ENCODE data around the gene NMT2. TPM values are rescaled to one million over a fixed set of nuclear protein-coding genes. Genes with fewer than 3 reads are reported as not detected.

Gene NMT2
- total and polyA plus RNA-seq, 2 of the 4 experiments (the other 2 are of a cell fraction), result 18.7 to 41.0 TPM

DNA sequence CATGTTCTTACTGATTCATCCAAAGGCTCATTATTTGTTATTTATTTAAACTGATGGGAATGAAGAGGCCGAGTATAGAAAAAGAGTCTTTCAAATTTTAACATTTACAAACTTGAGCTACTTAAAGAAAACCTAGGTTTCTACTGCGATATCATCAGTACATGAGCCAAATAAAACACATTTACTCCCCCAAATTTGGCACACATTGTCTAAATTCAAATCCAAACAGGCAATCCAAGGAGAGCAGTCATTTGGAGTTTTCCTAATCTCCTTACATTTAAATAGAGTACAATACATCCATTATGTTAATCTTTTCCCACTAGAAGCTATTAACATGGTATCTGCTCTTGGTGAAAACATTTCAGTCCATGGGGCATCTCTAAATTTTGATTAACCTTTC, 2.2 kb downstream of the NMT2 start:
- BruUV-seq (replicated peaks), result no TSS peak
- ChIA-PET POLR2A (ENCODE audit: unreplicated experiment) (no interaction called here), CTCF (no interaction called here)
- Histone ChIP-seq H2BK15ac (ENCODE audit: low read depth, low read length) (no peak overlapping the region), H2BK5ac (ENCODE audit: low read depth, low read length, poor library complexity, severe bottlenecking) (no peak overlapping the region), H3K9me1 (ENCODE audit: insufficient read depth, low read length) (peaks cover 3% of the 10 kb centered on the region; the same call in 1 of the 2 replicates), H3K18ac (ENCODE audit: low read depth, low read length) (no peak overlapping the region), H2AK9ac (replicated peaks; ENCODE audit: low read depth, low read length, poor library complexity) (no peak overlapping the region), H2AFZ (replicated peaks; ENCODE audit: low read length, poor library complexity) (no peak overlapping the region), H3K27ac (ENCODE audit: insufficient read depth, low read length) (no peak overlapping the region), H3K14ac (replicated peaks; ENCODE audit: low read depth, low read length) (peak overlapping the region; percentile 61; the same call in 1 of the 2 replicates), H3K27me3 (ENCODE audit: control insufficient read depth, insufficient read depth, low read length) (no peaks in the 10 kb centered on the region), H3K36me3 (ENCODE audit: control insufficient read depth, insufficient read depth, low read length) (no peaks in the 10 kb centered on the region), H3K9ac (ENCODE audit: low read depth, low read length) (no peak overlapping the region), H3K9me3 (ENCODE audit: control insufficient read depth, insufficient read depth, low read length) (no peaks in the 10 kb centered on the region), H2BK120ac (ENCODE audit: low read depth, low read length) (no peak overlapping the region), H3K23ac (ENCODE audit: low read depth, low read length) (0 out of 2 replicates have a peak overlapping the region, but pooled peaks have one; percentile 73), H3K4me1 (ENCODE audit: control insufficient read depth, insufficient read depth, low read length) (peaks cover 11% of the 10 kb centered on the region), H4K5ac (ENCODE audit: low read depth, low read length) (no peak overlapping the region), H3K4me2 (ENCODE audit: low read depth, low read length) (no peak overlapping the region; the same call in 1 of the 2 replicates), H2BK20ac (ENCODE audit: low read depth, low read length) (no peak overlapping the region), H3K4me3 (ENCODE audit: insufficient read depth, low read depth, low read length) (no peak overlapping the region), H3K56ac (ENCODE audit: extremely low read depth, insufficient read depth, low read length) (no peak overlapping the region), H2AK5ac (ENCODE audit: low read depth, low read length) (no peak overlapping the region), H4K8ac (ENCODE audit: low read depth in 2 of 2, low read length in 2 of 2) (no peak overlapping the region), H3K4ac (ENCODE audit: low read depth, low read length) (no peak overlapping the region), H4K20me1 (ENCODE audit: insufficient read depth, low read length) (peaks cover 10% of the 10 kb centered on the region; the same call in 1 of the 2 replicates), H3K79me1 (ENCODE audit: low read depth in 1 of 2, low read length in 2 of 2) (peaks cover 16 to 37% of the 10 kb centered on the region in 2 experiments), H4K91ac (ENCODE audit: insufficient read depth, low read depth, low read length) (no peak overlapping the region)
- ATAC-seq (ENCODE audit: low read depth), result no peak
- WGBS, 2 experiments (ENCODE audit: extremely low coverage in 2 of 2, insufficient read length in 1 of 2), result 60% methylated on average over 1 of the region's 2 CpGs; no CpG with 5 or more reads in 1 of the 2 experiments
- DNase-seq, result peak; percentile 31
- intact Hi-C loops (cut with micrococcal nuclease) (loop anchor here (2.0 kb wide), 1 partner anchor 204 kb away; the partner anchor contains the start of gene FAM171A1), in situ Hi-C loops (cut with MboI; ENCODE audit: low sequenced_read_pairs) (no loop called here), dilution Hi-C loops (cut with HindIII; ENCODE audit: low sequenced_read_pairs, unreplicated experiment) (no loop called here)
- TF ChIP-seq MAZ (IDR thresholded peaks at IDR 0.05; ENCODE audit: borderline replicate concordance, low read depth, low read length) (no peak), CEBPB (IDR thresholded peaks at IDR 0.05; ENCODE audit: low read depth, low read length) (no peak), MXI1 (IDR thresholded peaks at IDR 0.05; ENCODE audit: borderline replicate concordance, low read depth, low read length) (no peak), NFE2L2 (IDR thresholded peaks at IDR 0.05; ENCODE audit: low read depth, low read length) (no peak), RFX5 (IDR thresholded peaks at IDR 0.05; ENCODE audit: low read depth, low read length) (no peak)
- TF ChIP-seq, protein P1, sequence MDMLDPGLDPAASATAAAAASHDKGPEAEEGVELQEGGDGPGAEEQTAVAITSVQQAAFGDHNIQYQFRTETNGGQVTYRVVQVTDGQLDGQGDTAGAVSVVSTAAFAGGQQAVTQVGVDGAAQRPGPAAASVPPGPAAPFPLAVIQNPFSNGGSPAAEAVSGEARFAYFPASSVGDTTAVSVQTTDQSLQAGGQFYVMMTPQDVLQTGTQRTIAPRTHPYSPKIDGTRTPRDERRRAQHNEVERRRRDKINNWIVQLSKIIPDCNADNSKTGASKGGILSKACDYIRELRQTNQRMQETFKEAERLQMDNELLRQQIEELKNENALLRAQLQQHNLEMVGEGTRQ (IDR thresholded peaks at IDR 0.05; ENCODE audit: low read depth, low read length), result no peak
